A204.1 (cell line): Measurements from ENCODE around the gene MBP.

Source experiments
- FAIRE-seq: peaks from 2 replicates; lab custom pipeline; 2012; peaks lifted over from hg19 to GRCh38; lab: Jason Lieb, UNC

MBP gene

GRCh38 chr18:77133835-77134496 lies 1.4 kb upstream of the MBP start:
- FAIRE-seq: no peak

DNA sequence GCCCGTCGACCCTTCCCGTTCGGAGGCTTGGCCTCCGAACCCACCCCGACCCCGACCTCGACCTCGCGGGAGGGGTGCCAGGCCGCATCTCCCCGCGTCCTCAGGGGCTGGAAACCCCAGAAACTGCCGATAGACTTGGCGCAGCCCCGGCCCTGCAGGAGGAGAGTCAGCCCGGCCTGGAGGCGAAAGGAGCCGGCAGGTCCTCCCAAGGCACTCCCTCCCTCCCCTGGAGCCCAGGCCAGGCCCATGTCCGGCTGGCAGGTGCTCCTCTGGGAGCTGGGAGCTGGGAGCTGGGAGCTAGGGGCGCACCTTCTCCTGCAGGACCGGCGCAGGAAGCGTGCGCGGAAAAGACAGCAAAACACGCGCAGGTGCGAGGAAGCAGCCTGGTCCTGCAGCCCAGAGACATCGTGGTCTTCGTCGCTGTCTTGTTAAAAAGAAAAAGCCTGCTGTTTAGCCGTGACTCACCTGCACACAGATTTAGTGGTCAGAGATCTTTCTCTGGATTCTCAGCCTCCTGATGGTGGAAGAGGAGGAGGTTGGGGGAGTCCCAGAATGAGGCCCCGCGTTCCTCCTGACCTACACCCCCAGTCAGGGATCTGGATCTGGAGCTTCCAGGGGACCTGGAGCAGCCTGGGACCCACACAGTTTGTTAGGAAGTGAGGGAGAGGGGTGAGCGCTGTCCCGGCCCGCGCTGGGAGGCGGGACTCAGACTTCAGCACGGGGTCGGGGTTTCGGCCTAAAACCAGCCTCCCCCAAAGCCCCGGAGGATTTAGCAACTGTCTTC lies 660 bp upstream of the MBP start:
- no peak for FAIRE-seq

- no peak for FAIRE-seq
Observed at GRCh38 chr18:77131652-77132368, 773 bp downstream of the MBP start.

GRCh38 chr18:77131100-77131651 lies 1.4 kb downstream of the MBP start:
- FAIRE-seq: no peak

DNA sequence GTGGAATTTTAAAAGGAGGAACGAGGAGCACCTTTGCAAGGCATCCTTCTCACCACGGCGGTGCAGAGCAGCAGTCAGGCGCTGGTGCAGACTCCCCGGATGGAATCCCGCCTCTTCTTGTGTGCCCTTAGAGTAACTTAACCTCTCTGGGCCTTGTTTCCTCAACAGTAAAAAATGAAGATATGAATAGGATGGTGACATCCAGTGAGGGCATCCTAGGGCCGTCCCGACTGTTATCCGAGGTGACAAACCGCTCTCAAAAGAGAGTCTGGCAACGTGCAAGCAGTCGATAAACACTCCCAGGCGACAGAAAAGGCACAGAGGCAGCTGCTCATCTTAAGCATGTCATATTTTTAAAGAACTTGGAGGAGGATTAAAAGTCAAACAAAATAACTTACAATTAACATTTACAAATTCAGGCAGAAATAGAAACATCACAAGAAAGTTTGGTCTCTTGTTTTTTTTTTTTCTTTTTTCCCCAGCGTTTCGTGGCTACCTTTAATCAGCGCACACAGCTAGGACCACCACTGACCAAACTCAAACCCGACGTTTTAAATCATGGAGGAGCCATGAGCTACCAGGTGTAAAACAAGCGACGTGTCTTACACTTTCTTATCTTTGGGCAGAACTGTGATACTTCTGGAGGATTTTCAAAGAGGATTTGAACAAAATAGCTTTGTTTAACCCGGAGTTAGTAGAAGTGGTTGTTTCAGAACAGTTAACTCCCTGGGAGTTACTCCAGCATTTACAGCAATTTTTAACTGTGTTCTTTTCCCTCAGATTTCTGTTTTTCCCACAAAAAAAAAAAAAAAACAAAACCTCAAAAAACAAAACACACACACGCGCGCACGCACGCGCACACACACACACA lies 2.1 kb downstream of the MBP start:
- no peak for FAIRE-seq

DNA sequence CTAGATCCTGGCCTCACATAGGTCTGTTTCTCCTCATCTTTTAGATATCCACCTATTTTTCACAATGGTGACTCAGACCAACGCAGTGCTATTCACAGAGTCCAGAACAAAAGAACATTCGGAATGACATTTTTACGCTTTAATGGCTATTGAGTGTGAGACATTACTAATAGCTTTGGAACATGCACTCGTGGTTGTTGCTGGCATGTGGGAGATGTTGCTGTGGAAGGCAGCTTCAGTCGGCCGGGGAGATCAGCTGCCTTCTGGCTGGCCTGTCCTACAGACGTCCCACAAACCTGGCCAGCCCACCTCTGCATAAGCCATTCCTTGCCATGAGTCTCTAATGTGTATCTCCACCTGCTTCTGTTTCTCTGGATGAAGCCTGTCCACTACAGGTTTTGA lies 3.4 kb downstream of the MBP start:
- FAIRE-seq: no peak

- FAIRE-seq: no peak
Observed at GRCh38 chr18:77127769-77128671, 4.6 kb downstream of the MBP start.

- no peak for FAIRE-seq
Observed at GRCh38 chr18:77124452-77124922, 8.1 kb downstream of the MBP start.

GRCh38 chr18:77123320-77124231 lies 9.0 kb downstream of the MBP start:
- FAIRE-seq: no peak

DNA sequence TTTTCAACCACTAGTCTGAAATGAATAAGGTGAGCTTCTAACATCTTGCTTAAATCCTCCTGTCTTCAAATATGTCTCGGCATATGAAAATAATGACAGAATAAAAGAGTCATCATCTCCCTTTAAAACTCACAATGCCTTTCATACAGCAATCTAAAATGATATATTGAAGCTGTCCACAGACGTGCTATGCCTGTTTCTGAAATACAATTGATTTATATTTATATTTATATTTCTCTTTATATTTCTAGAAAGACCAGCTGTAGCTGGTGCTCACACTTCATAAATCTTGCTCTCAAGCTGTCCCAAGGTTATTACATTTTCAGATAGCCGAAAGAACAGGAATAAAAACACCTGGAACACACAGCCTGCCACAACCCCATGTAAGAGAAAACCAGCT lies 11.1 kb downstream of the MBP start:
- no peak for FAIRE-seq

DNA sequence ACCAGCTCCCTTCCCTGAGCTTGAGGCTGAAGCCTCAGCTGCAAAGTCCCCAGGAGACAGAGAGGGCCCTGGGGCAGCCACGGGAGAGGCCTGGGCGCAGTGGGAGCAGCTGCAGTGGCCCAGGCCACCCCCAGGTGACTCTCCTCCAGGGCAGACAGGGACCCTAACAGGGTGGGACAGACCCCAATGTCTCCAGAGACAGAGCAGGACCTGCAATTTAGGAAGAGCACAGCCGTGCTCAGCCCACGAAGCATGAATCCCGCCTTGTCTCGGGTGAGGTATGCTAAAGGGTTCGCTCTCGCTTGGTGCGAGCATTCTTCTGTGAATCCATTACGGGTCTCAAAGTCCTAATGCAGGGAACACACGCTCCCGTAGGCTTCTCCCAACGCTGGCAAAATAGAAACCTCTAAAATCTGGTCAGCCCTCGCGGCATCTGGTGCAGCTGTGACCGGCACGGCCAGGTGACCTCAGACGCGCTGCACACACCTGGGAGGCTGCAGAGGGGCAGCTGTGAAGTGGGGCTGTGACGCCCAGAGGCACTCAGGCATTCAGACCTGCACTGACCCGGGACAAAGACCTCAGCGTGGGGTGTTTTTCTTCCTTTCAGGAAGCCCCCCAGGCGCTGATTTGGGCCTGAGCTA lies 12.6 kb downstream of the MBP start:
- FAIRE-seq: no peak

GRCh38 chr18:77119101-77119850 lies 13.3 kb downstream of the MBP start:
- FAIRE-seq: no peak

DNA sequence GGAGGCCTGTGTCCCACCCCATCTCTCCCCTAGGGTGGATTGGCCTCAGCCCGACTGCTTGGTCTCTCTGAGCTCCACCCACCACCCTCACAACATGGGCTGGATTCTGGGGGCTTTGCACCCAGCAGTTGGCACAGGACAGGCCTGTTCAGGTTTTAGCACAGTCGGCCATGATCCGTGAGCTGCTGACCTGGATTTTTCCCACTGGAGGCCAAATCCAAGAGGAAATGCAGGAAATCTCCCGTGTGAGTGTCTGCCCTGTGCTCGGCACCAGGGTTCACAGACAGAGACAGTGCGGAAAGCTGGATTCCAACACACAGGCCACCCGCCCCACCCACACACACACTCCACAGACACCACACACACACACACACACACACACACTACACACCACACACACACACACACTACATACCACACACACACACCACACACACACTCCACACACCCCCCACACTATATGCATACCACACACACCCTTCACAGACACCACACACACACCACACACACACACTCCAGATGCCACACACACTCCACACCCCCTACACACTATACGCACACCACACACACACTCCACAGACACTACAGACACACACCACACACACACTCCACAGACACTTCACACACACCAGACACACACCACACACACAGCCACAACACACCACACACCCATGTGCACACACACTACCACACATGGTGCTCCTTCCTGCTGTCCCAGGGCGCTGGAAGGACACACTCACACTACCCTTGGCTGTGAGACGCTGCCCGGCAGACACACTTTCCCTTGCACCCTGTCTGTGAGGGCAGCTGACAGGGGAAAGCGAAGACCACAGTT lies 14.1 kb downstream of the MBP start:
- FAIRE-seq: no peak

- no peak for FAIRE-seq
Observed at GRCh38 chr18:77116201-77117080, 16.1 kb downstream of the MBP start.

DNA sequence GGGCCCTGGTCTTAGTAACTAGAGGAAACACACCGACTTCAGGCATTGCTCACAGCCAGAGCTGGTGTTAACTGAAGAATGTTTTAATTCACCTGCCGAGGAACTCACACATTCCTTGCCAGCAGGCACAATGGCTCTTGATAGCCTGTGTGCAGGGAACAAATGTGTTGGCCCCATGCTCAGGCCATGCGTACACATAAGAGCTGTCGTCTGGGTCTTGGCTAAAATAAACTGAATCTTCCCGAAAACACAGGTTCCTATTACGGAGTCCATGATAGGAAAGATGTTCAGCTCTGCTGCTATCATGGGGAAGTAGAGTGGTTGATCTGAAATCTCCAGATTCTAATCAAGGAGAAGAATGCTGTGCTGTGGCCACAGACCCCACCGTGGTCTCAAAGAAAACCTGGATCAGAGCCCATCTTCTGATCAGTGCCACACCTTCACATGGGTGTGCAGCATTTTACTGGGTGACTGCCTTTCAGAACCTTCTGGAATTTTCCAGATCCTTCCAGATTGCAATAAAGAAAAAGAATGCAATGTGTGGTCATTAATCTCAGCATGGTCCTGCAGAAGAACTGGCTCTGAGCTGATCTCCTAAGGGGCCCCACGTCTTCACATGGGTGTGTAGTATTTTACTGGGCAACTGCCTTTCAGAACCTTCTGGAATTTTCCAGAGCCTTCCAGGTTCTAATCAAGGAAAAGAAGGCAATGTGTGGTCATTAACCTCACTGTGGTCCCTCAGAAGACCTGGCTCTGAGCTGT lies 17.2 kb downstream of the MBP start:
- FAIRE-seq: no peak
